Epithelial cell of esophagus (primary cell): ENCODE results near the gene UST.
A peak's percentile ranks its signal among the peaks of the same experiment; 100 is the strongest.

Experiments
- DNase-seq: peaks from one replicate; pipeline ENCODE4 v3.0.0; 2010; ENCODE audit warnings: low read depth
- H3K4me3 ChIP-seq: 2 replicates; pipeline ENCODE4 v1.5.1; 2011; ENCODE audit warnings: mild to moderate bottlenecking, low read length, control low read depth
- TF ChIP-seq, protein P1 (sequence below): IDR thresholded peaks from 2 replicates; pipeline ENCODE4 v1.5.1; 2011; ENCODE audit warnings: low read depth, mild to moderate bottlenecking, low read length, control low read depth, inconsistent platforms; ENCODE audit not compliant: insufficient read depth; ENCODE audit errors: missing control alignments

UST gene

GRCh38 chr6:148713921-148714320 lies 32.9 kb upstream of the UST start:
- H3K4me3 ChIP-seq, result no peak overlapping the region
- DNase-seq, result no peak
- TF ChIP-seq, protein P1, sequence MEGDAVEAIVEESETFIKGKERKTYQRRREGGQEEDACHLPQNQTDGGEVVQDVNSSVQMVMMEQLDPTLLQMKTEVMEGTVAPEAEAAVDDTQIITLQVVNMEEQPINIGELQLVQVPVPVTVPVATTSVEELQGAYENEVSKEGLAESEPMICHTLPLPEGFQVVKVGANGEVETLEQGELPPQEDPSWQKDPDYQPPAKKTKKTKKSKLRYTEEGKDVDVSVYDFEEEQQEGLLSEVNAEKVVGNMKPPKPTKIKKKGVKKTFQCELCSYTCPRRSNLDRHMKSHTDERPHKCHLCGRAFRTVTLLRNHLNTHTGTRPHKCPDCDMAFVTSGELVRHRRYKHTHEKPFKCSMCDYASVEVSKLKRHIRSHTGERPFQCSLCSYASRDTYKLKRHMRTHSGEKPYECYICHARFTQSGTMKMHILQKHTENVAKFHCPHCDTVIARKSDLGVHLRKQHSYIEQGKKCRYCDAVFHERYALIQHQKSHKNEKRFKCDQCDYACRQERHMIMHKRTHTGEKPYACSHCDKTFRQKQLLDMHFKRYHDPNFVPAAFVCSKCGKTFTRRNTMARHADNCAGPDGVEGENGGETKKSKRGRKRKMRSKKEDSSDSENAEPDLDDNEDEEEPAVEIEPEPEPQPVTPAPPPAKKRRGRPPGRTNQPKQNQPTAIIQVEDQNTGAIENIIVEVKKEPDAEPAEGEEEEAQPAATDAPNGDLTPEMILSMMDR, result no peak

DNA sequence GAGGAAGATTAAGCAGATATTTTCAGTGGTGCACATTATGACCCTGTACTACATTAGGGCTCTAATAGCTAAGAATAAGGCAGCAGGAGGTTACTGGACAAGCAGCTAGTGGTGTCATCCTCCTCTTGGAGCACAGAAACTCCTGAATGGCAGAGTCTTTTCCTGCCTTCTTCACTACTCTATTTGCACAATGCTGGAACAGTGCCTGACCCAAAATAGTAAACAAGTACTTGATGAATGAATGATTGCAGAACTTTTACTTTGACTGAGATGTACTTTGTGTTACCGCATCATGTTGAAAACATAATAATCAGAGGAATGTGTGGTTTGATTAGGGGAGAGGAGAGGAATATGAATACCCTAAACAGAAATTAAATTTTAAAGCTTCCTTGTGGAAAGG lies 30.0 kb upstream of the UST start:
- DNase-seq, result no peak
- no peak overlapping the region for H3K4me3 ChIP-seq
- TF ChIP-seq, protein P1, result no peak

DNA sequence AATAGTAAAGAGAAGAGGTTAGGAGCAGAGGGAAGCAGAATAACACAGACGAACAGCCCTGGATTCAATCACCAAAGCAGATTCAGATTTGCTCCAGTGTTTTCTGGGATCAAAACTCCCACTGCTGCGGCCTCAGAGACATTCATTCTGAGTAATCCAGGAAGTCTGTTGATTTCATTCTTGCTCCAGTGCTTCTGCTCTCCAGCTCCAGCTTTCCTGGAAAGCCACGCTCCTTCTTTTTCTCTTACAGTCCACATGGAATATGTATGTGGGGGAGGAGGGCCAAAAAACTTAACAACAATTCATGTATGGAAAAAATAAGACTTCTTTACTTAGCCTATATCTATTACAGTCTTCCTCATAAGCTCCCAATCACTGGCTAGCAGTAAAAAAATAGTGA lies 26.4 kb upstream of the UST start:
- H3K4me3 ChIP-seq, result no peak overlapping the region
- DNase-seq, result no peak

GRCh38 chr6:148720897-148721296 lies 25.9 kb upstream of the UST start:
- peak; percentile 24 for DNase-seq
- H3K4me3 ChIP-seq, result no peak overlapping the region
- TF ChIP-seq, protein P1, result no peak

More for the DNA sequence above, 26.4 kb upstream of the UST start:
- TF ChIP-seq, protein P1, result no peak

DNA sequence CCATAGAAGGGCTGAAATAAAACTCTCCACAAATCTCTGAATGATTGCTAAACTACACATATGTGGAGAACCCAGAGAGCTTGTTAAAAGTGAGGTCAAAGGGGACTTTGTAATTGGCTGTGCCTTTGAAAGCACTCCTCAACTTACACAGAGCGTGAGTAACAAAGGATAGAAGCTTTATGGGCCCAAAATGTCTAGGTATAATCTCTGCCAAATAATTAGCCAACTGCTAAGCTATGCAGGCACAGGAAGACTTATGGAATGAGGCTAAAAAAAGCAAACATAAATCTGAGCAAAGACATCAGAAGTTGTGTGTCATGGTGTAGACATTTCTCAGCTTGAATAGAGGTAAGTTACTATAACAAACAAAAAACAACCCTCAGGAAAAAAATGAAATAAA lies 23.3 kb upstream of the UST start:
- TF ChIP-seq, protein P1, result no peak
- no peak overlapping the region for H3K4me3 ChIP-seq
- peak; percentile 35 for DNase-seq

GRCh38 chr6:148724428-148724827 lies 22.4 kb upstream of the UST start:
- no peak for DNase-seq
- TF ChIP-seq, protein P1, result no peak
- no peak overlapping the region for H3K4me3 ChIP-seq

- H3K4me3 ChIP-seq, result no peak overlapping the region
- no peak for DNase-seq
- TF ChIP-seq, protein P1, result no peak
Measured at GRCh38 chr6:148727104-148727503, 19.7 kb upstream of the UST start.
